CD4-positive, alpha-beta T cell treated with Interleukin-4 for 4 hours (primary cell): ENCODE results near the gene DEFB129.
"Not testable (repeated sequence)": the region's sequence is repeated elsewhere in the genome, so short reads cannot be mapped to it uniquely, and the experiment has no call there.

Source experiments
- DNase-seq: peaks from one replicate; pipeline ENCODE4 v3.0.0-alpha.2; 2020

DEFB129 gene, protein sequence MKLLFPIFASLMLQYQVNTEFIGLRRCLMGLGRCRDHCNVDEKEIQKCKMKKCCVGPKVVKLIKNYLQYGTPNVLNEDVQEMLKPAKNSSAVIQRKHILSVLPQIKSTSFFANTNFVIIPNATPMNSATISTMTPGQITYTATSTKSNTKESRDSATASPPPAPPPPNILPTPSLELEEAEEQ

GRCh38 chr20:226958-227357 is at the start of gene DEFB129:
DEFB129 (plus strand) TSS chr20:227258; CDS start chr20:227289, 31 bp downstream.
- DNase-seq: no peak

- DNase-seq: no peak
These were observed 42.8 kb upstream of the DEFB129 start for GRCh38 chr20:184288-184687.

- DNase-seq: no peak
These were observed 39.3 kb upstream of the DEFB129 start for GRCh38 chr20:187733-188132.

DNA sequence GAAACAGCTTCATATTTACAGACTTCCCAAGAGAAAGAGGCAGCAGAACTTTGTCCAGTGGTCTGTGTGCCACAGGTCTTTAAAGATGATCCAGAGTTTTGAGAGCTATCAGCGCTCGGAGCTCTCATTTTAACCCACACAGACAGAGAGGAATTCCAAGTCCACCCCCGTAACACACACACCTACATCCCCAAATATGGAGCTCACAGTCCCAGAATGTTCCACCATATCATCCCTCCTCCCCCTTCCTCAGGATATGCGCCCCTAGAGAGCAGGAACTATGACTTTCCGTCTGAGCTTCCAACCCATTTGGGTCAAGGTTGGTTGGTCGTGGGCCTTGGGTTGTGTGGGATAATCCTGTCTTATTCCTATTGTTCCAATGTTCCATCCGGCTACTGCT is 37.4 kb upstream of the DEFB129 start, which contains the start of gene DEFB128:
TSS of gene DEFB128 (minus strand) at position 101 of the 400 bp plus-strand sequence. CDS start at position 13, 88 bp downstream.
- DNase-seq: no peak

GRCh38 chr20:198225-198624 is 28.8 kb upstream of the DEFB129 start:
- no peak for DNase-seq

DNA sequence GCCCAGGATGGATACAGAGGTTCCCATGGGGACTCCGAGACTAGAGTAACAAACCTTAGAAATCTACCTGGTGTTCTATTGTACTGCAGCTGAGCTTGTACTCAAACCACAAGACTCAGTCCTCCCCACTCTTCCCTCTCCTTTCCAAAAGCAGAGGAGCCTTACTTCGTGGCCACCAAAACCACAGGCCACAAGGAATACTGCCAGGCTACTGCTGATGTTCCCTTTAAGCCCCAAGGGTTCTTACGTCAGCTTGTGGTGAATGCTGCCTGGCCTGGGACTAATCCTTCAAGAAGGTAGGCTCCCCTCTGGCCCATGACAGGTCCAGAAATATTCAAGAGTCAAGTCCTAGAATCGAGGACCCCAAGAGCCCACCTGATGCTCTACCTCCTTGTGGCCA is 27.1 kb upstream of the DEFB129 start:
- no peak for DNase-seq

GRCh38 chr20:203630-204029 is 23.4 kb upstream of the DEFB129 start:
- DNase-seq: not testable (repeated sequence)

DNA sequence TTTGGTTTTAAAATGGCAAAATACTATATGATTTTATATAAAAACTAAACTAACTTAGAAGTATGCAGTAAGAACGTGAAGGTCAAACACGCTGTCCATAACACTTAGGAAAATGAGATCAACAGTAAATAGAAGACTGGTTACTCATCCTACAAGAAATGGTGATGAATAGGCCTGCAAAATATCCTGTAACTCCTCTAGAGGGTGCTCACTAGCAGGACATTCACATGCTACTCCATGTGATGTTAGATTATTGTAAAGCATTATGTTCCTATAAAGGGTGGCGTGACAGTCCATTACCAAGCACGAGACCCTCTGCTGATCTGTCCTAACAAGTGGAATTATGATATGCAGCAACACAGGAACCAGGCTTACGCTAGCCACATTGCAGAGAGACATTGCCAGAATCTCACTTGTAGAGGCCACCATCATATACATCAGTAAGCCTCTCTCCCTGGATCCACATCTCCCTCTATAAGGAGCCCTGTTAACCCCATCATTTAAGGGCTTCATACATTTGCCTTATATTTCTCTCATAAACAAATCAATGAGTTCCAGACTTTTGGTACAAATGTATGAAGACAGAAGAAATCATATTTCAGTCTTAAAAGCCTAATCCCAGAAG is 18.0 kb upstream of the DEFB129 start:
- DNase-seq: peak; percentile 46

GRCh38 chr20:210809-211502 is 16.1 kb upstream of the DEFB129 start:
- no peak for DNase-seq

- DNase-seq: no peak
These were observed 12.7 kb upstream of the DEFB129 start for GRCh38 chr20:214383-214782.

DNA sequence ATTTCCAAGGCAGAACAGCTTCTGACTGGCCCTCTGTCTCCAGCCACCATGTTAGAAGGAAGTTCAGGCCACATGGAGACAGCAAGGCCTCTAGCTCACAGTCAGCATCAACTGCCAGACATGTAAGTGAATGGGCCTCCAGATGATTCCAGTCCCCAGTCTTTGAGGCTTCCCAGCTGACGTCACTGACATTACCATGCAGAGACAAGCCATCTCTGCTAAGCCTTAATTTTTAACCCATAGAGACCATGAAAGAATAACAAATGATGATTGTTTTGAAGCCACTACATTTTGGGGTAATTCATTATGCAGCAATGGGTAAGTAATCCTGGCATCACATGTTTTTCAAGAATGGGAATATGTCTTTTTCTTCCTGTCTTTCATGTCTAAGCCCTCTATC is 11.3 kb upstream of the DEFB129 start:
- DNase-seq: no peak

GRCh38 chr20:217266-217665 is 9.8 kb upstream of the DEFB129 start:
- DNase-seq: no peak

DNA sequence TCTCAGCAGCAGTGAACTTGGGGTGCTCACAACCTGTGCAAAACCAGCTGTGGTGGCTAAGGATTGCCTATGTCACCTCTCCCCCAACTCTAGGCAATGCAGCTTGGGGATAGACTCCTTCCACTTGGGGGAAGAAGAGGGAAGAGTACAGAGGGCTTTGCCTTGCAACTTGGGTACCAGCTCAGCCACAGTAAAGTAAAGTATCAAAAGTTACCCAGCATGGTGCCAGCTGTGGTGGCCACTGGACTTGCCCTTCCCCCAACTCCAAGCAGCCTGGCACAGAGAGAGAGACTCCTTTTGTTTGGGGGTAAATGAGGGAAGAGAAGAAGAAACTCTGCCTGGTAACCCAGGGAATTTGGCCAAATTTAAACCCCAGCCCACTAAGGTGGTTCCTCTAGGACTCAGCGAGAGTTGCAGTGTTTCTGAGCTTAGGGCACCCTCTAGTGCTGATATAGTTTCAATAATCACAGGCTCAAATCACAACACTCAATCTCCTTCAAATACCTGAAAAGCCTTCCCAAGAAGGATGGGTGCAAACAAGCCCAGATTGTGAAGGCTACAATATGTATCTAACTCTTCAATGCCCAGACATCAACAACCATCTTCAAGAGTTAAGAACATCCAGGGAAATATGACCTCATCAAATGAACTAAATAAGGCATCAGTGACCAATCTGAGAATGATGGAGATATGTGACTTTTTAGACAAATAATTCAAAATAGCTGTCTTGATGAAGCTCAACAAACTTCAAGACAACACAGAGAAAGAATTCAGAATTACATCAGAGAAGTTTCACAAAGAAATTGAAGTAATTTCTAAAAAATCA is 7.6 kb upstream of the DEFB129 start:
- no peak for DNase-seq

GRCh38 chr20:221258-221830 is 5.7 kb upstream of the DEFB129 start:
- DNase-seq: no peak

DNA sequence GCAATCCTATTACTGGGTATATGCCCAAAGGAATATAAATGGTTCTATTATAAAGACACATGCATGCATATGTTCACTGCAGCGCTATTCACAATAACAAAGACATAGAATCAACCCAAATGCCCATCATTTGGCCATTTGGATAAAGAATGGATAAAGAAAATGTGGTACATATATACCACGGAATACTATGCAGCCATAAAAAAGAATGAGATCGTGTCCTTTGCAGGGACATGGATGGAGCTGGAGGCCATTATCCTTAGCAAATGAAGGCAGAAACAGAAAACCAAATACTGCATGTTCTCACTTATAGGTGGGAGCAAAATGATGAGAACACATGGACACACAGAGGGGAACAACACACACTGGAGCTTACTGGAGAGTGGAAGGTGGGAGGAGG is 1.2 kb upstream of the DEFB129 start:
- not testable (repeated sequence) for DNase-seq

- no peak for DNase-seq
These were observed 514 bp downstream of the DEFB129 start for GRCh38 chr20:227439-228105.

- no peak for DNase-seq
These were observed 8.8 kb downstream of the DEFB129 start for GRCh38 chr20:235891-236290.

GRCh38 chr20:237489-237888 is 10.4 kb downstream of the DEFB129 start:
- peak; percentile 7 for DNase-seq

GRCh38 chr20:237929-238328 is 10.9 kb downstream of the DEFB129 start:
- no peak for DNase-seq

GRCh38 chr20:242905-243304 is 15.8 kb downstream of the DEFB129 start:
- DNase-seq: no peak

DNA sequence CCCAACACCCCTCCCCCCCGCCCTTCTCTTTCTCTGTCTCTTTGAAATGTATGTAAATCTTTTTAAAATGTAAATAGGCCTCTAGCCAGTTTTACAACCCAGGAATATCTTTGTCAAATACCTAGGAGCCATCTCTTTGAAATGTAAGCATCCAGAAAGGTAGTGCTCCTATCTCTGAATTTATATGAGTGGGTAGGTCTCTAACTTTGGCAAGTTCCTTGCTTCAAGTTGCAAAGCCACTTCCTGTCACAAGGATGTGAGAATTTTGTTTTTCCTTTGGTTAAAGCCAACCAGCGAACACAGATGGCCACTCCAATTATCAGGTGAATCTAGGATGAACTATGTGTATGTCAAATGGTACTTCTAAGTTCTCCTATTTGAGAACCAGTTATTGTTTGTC is 24.3 kb downstream of the DEFB129 start:
- no peak for DNase-seq

DNA sequence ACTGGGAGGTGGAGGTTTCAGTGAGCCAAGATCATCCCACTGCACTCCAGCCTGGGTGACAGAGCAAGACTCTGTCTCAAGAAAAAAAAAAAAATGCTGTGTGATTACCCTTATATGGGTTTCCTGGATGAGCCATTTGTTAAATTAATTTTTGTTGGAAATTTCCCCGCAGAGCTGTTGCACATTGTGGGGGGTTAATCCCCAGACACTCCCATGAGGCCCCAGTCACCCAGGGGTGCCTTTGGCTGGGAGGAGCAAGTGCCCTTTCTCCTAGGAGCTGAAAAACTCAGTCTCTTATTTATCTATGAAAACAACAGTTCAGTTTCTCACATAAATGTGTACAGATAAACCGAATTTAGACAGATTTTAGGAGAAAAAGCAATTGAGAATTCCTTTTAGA is 25.7 kb downstream of the DEFB129 start:
- DNase-seq: no peak
